Uterus (tissue), 4 donors: Measurements from ENCODE around the gene RARRES1. TPM values are rescaled to one million over a fixed set of nuclear protein-coding genes. Genes with fewer than 3 reads are reported as not detected.
A peak's percentile ranks its signal among the peaks of the same experiment; 100 is the strongest.
"Not testable (repeated sequence)": the region's sequence is repeated elsewhere in the genome, so short reads cannot be mapped to it uniquely, and the experiment has no call there.

Experiments used
- DNase-seq, 2 donors: peaks; one replicate each; pipeline ENCODE4 v3.0.0-alpha.2; 2019 to 2020
- H3K27ac ChIP-seq, 2 donors: fragments of 200-600 bp; sonication (generic); 1 replicate in 1 of 2; 2 replicates in 1 of 2; pipeline ENCODE4 v1.5.1; 2016 to 2018
- H3K27me3 ChIP-seq, 2 donors: fragments of 200-600 bp; sonication (generic); one replicate each; pipeline ENCODE4 v1.5.1; 2018 to 2019; ENCODE audit warnings: control low read depth in 1 of 2
- H3K36me3 ChIP-seq, 2 donors: fragments of 200-600 bp; sonication (generic); one replicate each; pipeline ENCODE4 v1.5.1; 2019; ENCODE audit warnings: control low read depth in 1 of 2
- H3K4me1 ChIP-seq, 2 donors: fragments of 200-600 bp; sonication (generic); one replicate each; pipeline ENCODE4 v1.5.1; 2018 to 2019; ENCODE audit warnings: control low read depth in 1 of 2
- H3K4me3 ChIP-seq, 2 donors: fragments of 200-600 bp; sonication (generic); 1 replicate in 1 of 2; 2 replicates in 1 of 2; pipeline ENCODE4 v1.5.1; 2018 to 2019; ENCODE audit warnings: mild to moderate bottlenecking in 1 of 2
- H3K9me3 ChIP-seq, 2 donors: fragments of 200-600 bp; sonication (generic); one replicate each; pipeline ENCODE4 v1.5.1; 2019; ENCODE audit warnings: control low read depth in 1 of 2
- POLR2A ChIP-seq, 2 donors: fragments of 450-650 bp; IDR thresholded peaks; one replicate each; pipeline ENCODE4 v1.6.1; 2016; ENCODE audit warnings: antibody characterized with exemption in 2 of 2, mild to moderate bottlenecking in 1 of 2, moderate library complexity in 1 of 2
- intact Hi-C: fragments of 100-400 bp; cut with DNase I; formaldehyde crosslinking; loops from one replicate; pipeline ENCODE4 v1.15.1; 2023; ENCODE audit warnings: low total_unique reads
- total RNA-seq, 4 donors: library from RNA; depleted of rRNA in 3 of 4; stranded (reverse); fragments of >200 nt in 3 of 4; gene quantifications; one replicate each; pipeline versions ENCODE4 v1.1.0 to v1.2.4, GENCODE V29; 2014 to 2023
- TF ChIP-seq, protein P1 (sequence below), 4 experiments: fragments of 200-600 bp in 2 of 4; fragments of 450-650 bp in 2 of 4; sonication (generic) in 2 of 4; IDR thresholded peaks; one replicate each; pipeline ENCODE4 v1.5.1; 2016 to 2019; ENCODE audit warnings: antibody characterized with exemption in 4 of 4, mild to moderate bottlenecking in 2 of 4, moderate library complexity in 1 of 4
- donor health status: DM: yes; HTN: yes; CAD: no.

Gene RARRES1
- total RNA-seq, 4 donors from 2014 or later: 12.8 to 398 (median 50.5) TPM

GRCh38 chr3:158700559-158700958 lies 31.7 kb downstream of the RARRES1 start:
- TF ChIP-seq, protein P1, sequence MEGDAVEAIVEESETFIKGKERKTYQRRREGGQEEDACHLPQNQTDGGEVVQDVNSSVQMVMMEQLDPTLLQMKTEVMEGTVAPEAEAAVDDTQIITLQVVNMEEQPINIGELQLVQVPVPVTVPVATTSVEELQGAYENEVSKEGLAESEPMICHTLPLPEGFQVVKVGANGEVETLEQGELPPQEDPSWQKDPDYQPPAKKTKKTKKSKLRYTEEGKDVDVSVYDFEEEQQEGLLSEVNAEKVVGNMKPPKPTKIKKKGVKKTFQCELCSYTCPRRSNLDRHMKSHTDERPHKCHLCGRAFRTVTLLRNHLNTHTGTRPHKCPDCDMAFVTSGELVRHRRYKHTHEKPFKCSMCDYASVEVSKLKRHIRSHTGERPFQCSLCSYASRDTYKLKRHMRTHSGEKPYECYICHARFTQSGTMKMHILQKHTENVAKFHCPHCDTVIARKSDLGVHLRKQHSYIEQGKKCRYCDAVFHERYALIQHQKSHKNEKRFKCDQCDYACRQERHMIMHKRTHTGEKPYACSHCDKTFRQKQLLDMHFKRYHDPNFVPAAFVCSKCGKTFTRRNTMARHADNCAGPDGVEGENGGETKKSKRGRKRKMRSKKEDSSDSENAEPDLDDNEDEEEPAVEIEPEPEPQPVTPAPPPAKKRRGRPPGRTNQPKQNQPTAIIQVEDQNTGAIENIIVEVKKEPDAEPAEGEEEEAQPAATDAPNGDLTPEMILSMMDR (IDR thresholded peaks at IDR 0.05): no peak
- no peak for TF ChIP-seq POLR2A (IDR thresholded peaks at IDR 0.05)
- H3K27ac ChIP-seq: peak overlapping the region in 1 of 2 donors; percentile 11
- H3K4me1 ChIP-seq: no peaks in the 10 kb centered on the region
- no peak overlapping the region for H3K4me3 ChIP-seq
- intact Hi-C loops: no loop called here
- H3K36me3 ChIP-seq: no peaks in the 10 kb centered on the region
- H3K27me3 ChIP-seq: no peaks in the 10 kb centered on the region
- DNase-seq: no peak
- no peaks in the 10 kb centered on the region for H3K9me3 ChIP-seq

DNA sequence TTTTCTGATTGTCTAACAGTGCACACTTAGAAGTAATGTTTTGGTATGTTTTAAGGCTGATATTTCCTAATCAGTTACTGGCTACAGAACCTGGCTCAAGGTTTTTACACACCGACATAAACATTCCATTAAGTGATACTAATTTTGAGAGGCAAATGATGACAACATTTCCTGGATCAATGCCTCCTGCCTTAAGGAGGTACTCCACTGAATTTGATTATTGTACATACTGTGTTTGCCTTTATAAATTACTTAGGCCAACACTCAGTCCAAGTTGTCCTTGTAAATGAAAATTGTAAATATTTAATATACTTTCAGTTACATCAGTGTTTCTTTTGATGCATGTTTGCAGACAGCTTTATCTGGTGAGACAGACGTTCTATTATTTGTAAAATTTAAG lies 35.6 kb downstream of the RARRES1 start:
- no peaks in the 10 kb centered on the region for H3K27me3 ChIP-seq
- DNase-seq: no peak
- H3K4me1 ChIP-seq: no peaks in the 10 kb centered on the region
- H3K9me3 ChIP-seq: no peaks in the 10 kb centered on the region
- H3K27ac ChIP-seq: no peak overlapping the region
- H3K4me3 ChIP-seq: no peak overlapping the region
- no peak for TF ChIP-seq POLR2A (IDR thresholded peaks at IDR 0.05)
- TF ChIP-seq, protein P1 (IDR thresholded peaks at IDR 0.05): no peak
- intact Hi-C loops: no loop called here
- no peaks in the 10 kb centered on the region for H3K36me3 ChIP-seq

- intact Hi-C loops, H3K4me3 ChIP-seq, H3K4me1 ChIP-seq, H3K27me3 ChIP-seq, H3K36me3 ChIP-seq, H3K9me3 ChIP-seq, DNase-seq, H3K27ac ChIP-seq: not testable (repeated sequence)
Observed at GRCh38 chr3:158693866-158694456, 38.3 kb downstream of the RARRES1 start.

DNA sequence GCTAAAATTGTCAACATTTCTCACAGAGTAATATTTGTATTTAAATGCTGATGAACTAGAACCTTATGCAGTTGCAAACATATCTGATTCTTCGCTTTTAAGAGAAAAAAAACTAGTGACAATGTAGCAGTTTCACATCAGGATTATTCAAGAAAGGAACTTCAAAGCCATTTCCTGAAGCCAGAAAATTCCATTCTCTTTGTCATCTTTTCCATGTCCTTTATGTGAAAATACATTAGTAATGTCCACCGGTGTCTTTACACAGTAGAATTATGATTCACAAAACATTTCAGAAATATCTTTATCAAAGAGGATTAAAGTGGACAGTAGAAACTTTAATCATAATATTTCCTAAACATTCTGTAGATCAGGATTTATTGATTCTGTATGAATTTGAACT lies 47.1 kb downstream of the RARRES1 start:
- no peak for DNase-seq
- Histone ChIP-seq H3K27me3 (no peaks in the 10 kb centered on the region), H3K4me3 (no peak overlapping the region), H3K27ac (no peak overlapping the region), H3K9me3 (no peaks in the 10 kb centered on the region), H3K4me1 (no peaks in the 10 kb centered on the region), H3K36me3 (no peaks in the 10 kb centered on the region)
- TF ChIP-seq, protein P1 (IDR thresholded peaks at IDR 0.05): no peak
- no peak for TF ChIP-seq POLR2A (IDR thresholded peaks at IDR 0.05)
- intact Hi-C loops: no loop called here

- no peak for TF ChIP-seq POLR2A (IDR thresholded peaks at IDR 0.05)
- TF ChIP-seq, protein P1 (IDR thresholded peaks at IDR 0.05): no peak
- no peak overlapping the region for H3K4me3 ChIP-seq
- H3K4me1 ChIP-seq: no peaks in the 10 kb centered on the region
- no peaks in the 10 kb centered on the region for H3K36me3 ChIP-seq
- DNase-seq: no peak
- no peak overlapping the region for H3K27ac ChIP-seq
- intact Hi-C loops: no loop called here
- H3K27me3 ChIP-seq: no peaks in the 10 kb centered on the region
- no peaks in the 10 kb centered on the region for H3K9me3 ChIP-seq
Observed at GRCh38 chr3:158683230-158683962, 48.9 kb downstream of the RARRES1 start.
